Neural progenitor cell (in vitro differentiated cells): Measurements from ENCODE around the gene SPTBN4.

Source experiments
- CTCF ChIP-seq: fragments of 200-600 bp; sonication (generic); IDR thresholded peaks from 2 replicates; pipeline ENCODE4 v1.5.1; 2017; ENCODE audit warnings: antibody characterized with exemption, mild to moderate bottlenecking
- EZH2 ChIP-seq: fragments of 200-600 bp; sonication (generic); IDR thresholded peaks from 2 replicates; pipeline ENCODE4 v1.6.1; 2017; ENCODE audit warnings: antibody characterized with exemption, mild to moderate bottlenecking, moderate library complexity

- TF ChIP-seq CTCF (no peak), EZH2 (no peak)
Measured at GRCh38 chr19:40489882-40490230, 23.1 kb downstream of the SPTBN4 start.
